Measurements from ENCODE around the gene PPP1R13L. TPM values are rescaled to one million over a fixed set of nuclear protein-coding genes. Genes with fewer than 3 reads are reported as not detected.

PPP1R13L gene
- total RNA-seq, 3 donors from 2014 or later: 3.4 to 45.1 (median 34.7) TPM

DNA sequence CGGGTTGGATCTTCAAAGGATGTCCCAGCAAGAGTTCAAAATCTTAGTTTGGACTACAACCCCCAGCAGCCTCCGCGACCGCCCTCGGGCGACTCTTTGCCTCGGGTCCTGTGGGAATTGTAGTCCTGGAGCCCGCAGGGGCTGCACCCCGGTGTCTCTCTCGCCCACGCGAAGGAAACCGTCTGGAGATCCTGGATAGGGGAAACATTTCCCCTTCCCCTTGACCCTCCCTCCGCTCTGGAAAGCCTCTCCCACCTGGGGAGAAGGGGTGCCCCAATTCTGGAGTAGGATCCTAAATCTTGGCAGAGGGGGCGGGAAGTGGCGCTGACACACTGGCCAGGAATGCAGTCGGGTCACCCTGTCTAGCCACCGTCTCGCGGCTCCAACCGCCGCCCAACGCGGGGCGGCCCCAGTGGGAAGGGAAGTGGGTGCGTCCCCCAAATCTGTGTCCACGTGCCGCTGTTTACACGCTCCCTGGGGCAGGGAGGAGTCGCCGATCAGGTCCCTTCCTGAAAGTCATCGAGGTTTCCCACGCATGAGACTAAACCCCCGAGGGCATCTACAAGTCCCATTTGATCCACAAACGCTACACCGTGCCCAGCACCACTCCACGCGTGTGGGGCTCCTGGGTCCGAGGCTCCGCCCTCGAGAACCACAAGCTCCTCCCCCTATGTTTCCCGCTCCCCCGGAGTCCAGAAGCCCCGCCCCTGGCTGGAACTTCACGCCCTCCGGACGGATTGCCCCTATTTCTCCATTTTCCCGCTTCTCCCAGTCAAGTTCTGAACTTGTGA is 761 bp upstream of the PPP1R13L start:
- Histone ChIP-seq H3K27me3 (no peaks in the 10 kb centered on the region), H3K4me3 (peak overlapping the region; percentile 61 to 80 (median 66)), H3K27ac (peak overlapping the region; percentile 97 to 99), H3K36me3 (no peaks in the 10 kb centered on the region), H3K9me3 (no peaks in the 10 kb centered on the region), H3K4me1 (peaks cover 4 to 16% of the 10 kb centered on the region in 2 donors)
- intact Hi-C loops (cut with DNase I; ENCODE audit: low total_unique reads): loop anchor here (2.0 kb wide), 1 partner anchor 17 kb away; the partner anchor contains the start of gene ERCC1
- TF ChIP-seq, protein P1, sequence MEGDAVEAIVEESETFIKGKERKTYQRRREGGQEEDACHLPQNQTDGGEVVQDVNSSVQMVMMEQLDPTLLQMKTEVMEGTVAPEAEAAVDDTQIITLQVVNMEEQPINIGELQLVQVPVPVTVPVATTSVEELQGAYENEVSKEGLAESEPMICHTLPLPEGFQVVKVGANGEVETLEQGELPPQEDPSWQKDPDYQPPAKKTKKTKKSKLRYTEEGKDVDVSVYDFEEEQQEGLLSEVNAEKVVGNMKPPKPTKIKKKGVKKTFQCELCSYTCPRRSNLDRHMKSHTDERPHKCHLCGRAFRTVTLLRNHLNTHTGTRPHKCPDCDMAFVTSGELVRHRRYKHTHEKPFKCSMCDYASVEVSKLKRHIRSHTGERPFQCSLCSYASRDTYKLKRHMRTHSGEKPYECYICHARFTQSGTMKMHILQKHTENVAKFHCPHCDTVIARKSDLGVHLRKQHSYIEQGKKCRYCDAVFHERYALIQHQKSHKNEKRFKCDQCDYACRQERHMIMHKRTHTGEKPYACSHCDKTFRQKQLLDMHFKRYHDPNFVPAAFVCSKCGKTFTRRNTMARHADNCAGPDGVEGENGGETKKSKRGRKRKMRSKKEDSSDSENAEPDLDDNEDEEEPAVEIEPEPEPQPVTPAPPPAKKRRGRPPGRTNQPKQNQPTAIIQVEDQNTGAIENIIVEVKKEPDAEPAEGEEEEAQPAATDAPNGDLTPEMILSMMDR (IDR thresholded peaks at IDR 0.05): no peak
- no peak for TF ChIP-seq POLR2A (IDR thresholded peaks at IDR 0.05)
- TF ChIP-seq POLR2AphosphoS5 (IDR thresholded peaks at IDR 0.05): peak; percentile 65 to 88 (median 76)
- peak; percentile 91 to 95 for DNase-seq (ENCODE audit: low spot score in 2 of 2)

DNA sequence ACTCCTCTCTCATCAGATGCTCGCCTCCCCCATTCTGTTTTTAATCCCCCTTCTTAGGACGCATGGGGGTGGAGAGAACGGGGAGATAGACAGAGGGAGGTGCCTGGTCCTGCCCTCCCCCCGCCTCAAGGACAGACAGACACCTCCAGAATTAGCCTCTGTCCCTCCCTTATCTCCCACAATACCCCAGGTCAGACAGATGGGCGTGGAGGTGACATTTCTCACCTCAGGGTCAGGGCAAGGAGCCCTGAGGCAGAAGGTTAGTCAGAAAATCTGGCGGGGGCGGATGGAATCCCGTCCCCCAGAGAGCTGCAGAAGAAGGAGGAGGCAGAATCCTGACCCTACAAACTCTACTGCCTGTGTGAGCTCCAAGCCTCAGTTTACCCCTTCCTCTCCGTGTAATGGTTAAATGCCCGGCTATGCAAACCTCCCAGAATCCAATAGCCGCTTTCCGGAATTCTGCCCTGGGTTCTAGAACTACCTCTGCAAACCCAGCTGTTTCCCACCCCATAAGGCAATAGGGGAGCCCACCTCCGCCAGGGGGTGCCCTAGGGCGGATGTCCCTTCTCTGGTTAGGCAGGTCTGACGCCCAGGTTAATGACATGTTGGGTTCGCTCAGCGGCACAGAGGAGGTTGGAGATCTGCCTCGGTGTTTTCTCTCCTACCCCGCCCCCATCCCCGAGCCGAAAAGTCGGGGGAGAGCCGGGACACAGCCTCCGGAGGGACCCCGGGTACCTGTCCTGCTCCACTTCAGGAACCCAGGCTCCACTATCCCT is 900 bp downstream of the PPP1R13L start:
- Histone ChIP-seq H3K9me3 (no peaks in the 10 kb centered on the region), H3K4me3 (peak overlapping the region; percentile 61 to 80 (median 66)), H3K4me1 (peaks cover 4 to 16% of the 10 kb centered on the region in 2 donors), H3K27ac (peak overlapping the region; percentile 97 to 99), H3K27me3 (no peaks in the 10 kb centered on the region), H3K36me3 (no peaks in the 10 kb centered on the region)
- peak; percentile 72 to 81 for DNase-seq (ENCODE audit: low spot score in 2 of 2)
- intact Hi-C loops (cut with DNase I; ENCODE audit: low total_unique reads): no loop called here
- TF ChIP-seq, protein P1 (IDR thresholded peaks at IDR 0.05): peak; percentile 6 to 47 (median 18)
- no peak for TF ChIP-seq POLR2A (IDR thresholded peaks at IDR 0.05)

DNA sequence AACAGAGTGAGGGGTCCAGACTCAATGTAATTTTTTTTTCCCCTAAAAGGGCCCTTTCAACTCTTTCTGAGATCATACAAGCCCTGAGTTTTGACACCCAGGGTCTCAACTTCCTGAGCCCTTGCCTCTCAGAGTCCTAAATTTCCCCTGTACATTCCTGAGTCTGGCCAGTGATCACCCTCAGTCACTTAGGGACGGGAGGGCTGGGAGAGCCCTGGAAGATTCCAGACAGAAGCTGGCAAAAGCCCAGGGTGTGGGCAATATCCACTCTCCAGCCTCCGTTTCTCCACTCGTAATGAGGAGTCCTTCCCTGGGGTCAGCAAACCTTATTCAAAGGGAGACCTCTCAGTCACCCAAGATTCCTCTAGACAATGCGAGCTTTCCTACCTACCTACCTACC is 1.6 kb downstream of the PPP1R13L start:
- TF ChIP-seq POLR2A (IDR thresholded peaks at IDR 0.05): no peak
- no peak for TF ChIP-seq POLR2AphosphoS5 (IDR thresholded peaks at IDR 0.05)
- TF ChIP-seq, protein P1 (IDR thresholded peaks at IDR 0.05): no peak
- DNase-seq (ENCODE audit: low spot score in 2 of 2): no peak
- Histone ChIP-seq H3K4me1 (peaks cover 4 to 16% of the 10 kb centered on the region in 2 donors), H3K27me3 (no peaks in the 10 kb centered on the region), H3K4me3 (peak overlapping the region in 2 of 3 donors; percentile 66 to 80), H3K27ac (peak overlapping the region; percentile 97 to 99), H3K36me3 (no peaks in the 10 kb centered on the region), H3K9me3 (no peaks in the 10 kb centered on the region)
- intact Hi-C loops (cut with DNase I; ENCODE audit: low total_unique reads): no loop called here

GRCh38 chr19:45402298-45403061 is 2.4 kb downstream of the PPP1R13L start:
- no peaks in the 10 kb centered on the region for H3K36me3 ChIP-seq
- H3K4me1 ChIP-seq: peaks cover 8 to 15% of the 10 kb centered on the region in 2 donors
- intact Hi-C loops (cut with DNase I; ENCODE audit: low total_unique reads): no loop called here
- TF ChIP-seq, protein P1 (IDR thresholded peaks at IDR 0.05): peak in 2 of 3 donors; percentile 33 to 68
- TF ChIP-seq POLR2AphosphoS5 (IDR thresholded peaks at IDR 0.05): peak in 1 of 3 donors; percentile 15
- TF ChIP-seq POLR2A (IDR thresholded peaks at IDR 0.05): no peak
- DNase-seq (ENCODE audit: low spot score in 2 of 2): peak; percentile 67 to 72
- H3K4me3 ChIP-seq: peak overlapping the region in 2 of 3 donors; percentile 66 to 80
- H3K9me3 ChIP-seq: no peaks in the 10 kb centered on the region
- peak overlapping the region; percentile 97 to 99 for H3K27ac ChIP-seq
- H3K27me3 ChIP-seq: no peaks in the 10 kb centered on the region
